HCT116 (cell line): Measurements from ENCODE around the gene CAMK2D. TPM values are rescaled to one million over a fixed set of nuclear protein-coding genes. Genes with fewer than 3 reads are reported as not detected.

Experiments used
- ATAC-seq: fragments of 200-7000 bp; cut with Tn5 transposase; 2 replicates; pipeline ENCODE4 v1.9.1; 2020; ENCODE audit warnings: mild to moderate bottlenecking, moderate library complexity
- BruUV-seq: library from RNA; stranded (reverse); fragments of 400-500 nt; replicated peaks from 2 replicates; lab custom pipeline; 2021; lab: Mats Ljungman, UMichigan
- CTCF ChIA-PET: fragments of 300-600 bp; sonication (Branson Sonifier 250); formaldehyde crosslinking; loops from one replicate; lab custom pipeline; 2021; ENCODE audit warnings: antibody characterized with exemption; lab: Charles Lee
- POLR2A ChIA-PET: fragments of 300-600, 350-600 bp; sonication (Branson Sonifier 250); formaldehyde crosslinking; loops from one replicate; lab custom pipeline; 2021; ENCODE audit warnings: antibody characterized with exemption; lab: Charles Lee
- RAD21 ChIA-PET, 2 experiments: fragments of 300-600 bp; sonication (Branson Sonifier 250); formaldehyde crosslinking; loops; one replicate each; lab custom pipeline; 2023; ENCODE audit warnings: low total read pairs in 2 of 2; ENCODE audit not compliant: uncharacterized antibody in 2 of 2, unreplicated experiment in 2 of 2, low non-redundant PET in 1 of 2; lab: Charles Lee
- DNase-seq: peaks from one replicate; pipeline ENCODE4 v3.0.0-alpha.2; 2010; ENCODE audit warnings: low read depth, low spot score
- H2AFZ ChIP-seq: fragments of 200-600 bp; shearing (Covaris generic), sonication (generic); 2 replicates; pipeline ENCODE4 v1.6.1; 2017; ENCODE audit warnings: low read depth, mixed run types, mixed read lengths, antibody characterized with exemption, low read length; ENCODE audit not compliant: poor library complexity, severe bottlenecking
- H3K27ac ChIP-seq: 2 replicates; pipeline ENCODE4 v1.5.1; 2012; ENCODE audit warnings: low read depth, low read length
- H3K27me3 ChIP-seq: fragments of 200-600 bp; sonication (generic); 2 replicates; pipeline ENCODE4 v1.6.1; 2016; ENCODE audit warnings: mixed run types, low read length, mixed read lengths; ENCODE audit not compliant: insufficient read depth
- H3K36me3 ChIP-seq, 2 experiments: fragments of 200-500 bp in 1 of 2; fragments of 200-600 bp in 1 of 2; sonication (Bioruptor generic) in 1 of 2; sonication (generic) in 1 of 2; 2 replicates each; pipeline versions ENCODE4 v1.5.1 to v1.6.1; 2014 to 2016; ENCODE audit warnings: low read length in 2 of 2, inconsistent platforms in 1 of 2, mixed read lengths in 1 of 2, mixed run types in 1 of 2; ENCODE audit not compliant: insufficient read depth in 2 of 2, control insufficient read depth in 1 of 2
- H3K4me1 ChIP-seq, 2 experiments: fragments of 200-600 bp in 1 of 2; sonication (generic) in 1 of 2; 2 replicates each; pipeline versions ENCODE4 v1.5.1 to v1.6.1; 2012 to 2017; ENCODE audit warnings: low read length in 2 of 2, inconsistent platforms in 1 of 2, mild to moderate bottlenecking in 1 of 2, mixed read lengths in 1 of 2, mixed run types in 1 of 2, moderate library complexity in 1 of 2; ENCODE audit not compliant: insufficient read depth in 2 of 2, control insufficient read depth in 1 of 2
- H3K4me2 ChIP-seq: fragments of 200-600 bp; sonication (generic); 2 replicates; pipeline ENCODE4 v1.6.1; 2017; ENCODE audit warnings: mixed run types, low read length, mixed read lengths
- H3K4me3 ChIP-seq, 2 experiments: fragments of 200-600 bp in 1 of 2; sonication (generic) in 1 of 2; replicated peaks in 1 of 2; 2 replicates each; pipeline ENCODE4 v1.5.1; 2011 to 2016; ENCODE audit warnings: low read length in 2 of 2, control low read depth in 1 of 2, low read depth in 1 of 2, mild to moderate bottlenecking in 1 of 2, mixed read lengths in 1 of 2, mixed run types in 1 of 2
- H3K79me2 ChIP-seq: fragments of 200-600 bp; sonication (generic); 2 replicates; pipeline ENCODE4 v1.6.1; 2017; ENCODE audit warnings: mild to moderate bottlenecking, mixed run types, low read length, moderate library complexity, mixed read lengths; ENCODE audit not compliant: insufficient read depth
- H3K9ac ChIP-seq: fragments of 200-600 bp; sonication (generic); 2 replicates; pipeline ENCODE4 v1.6.1; 2016; ENCODE audit warnings: low read length, mixed read lengths
- H3K9me2 ChIP-seq: fragments of 200-600 bp; sonication (generic), shearing (Covaris generic); 2 replicates; pipeline ENCODE4 v1.6.1; 2017; ENCODE audit warnings: mixed run types, mild to moderate bottlenecking, moderate library complexity; ENCODE audit not compliant: insufficient read depth
- H3K9me3 ChIP-seq, 2 experiments: fragments of 200-500 bp in 1 of 2; fragments of 200-600 bp in 1 of 2; sonication (Bioruptor generic) in 1 of 2; sonication (generic) in 1 of 2; 2 replicates each; pipeline ENCODE4 v1.6.1; 2014 to 2017; ENCODE audit warnings: low read length in 2 of 2, mixed read lengths in 2 of 2, inconsistent platforms in 1 of 2, low read depth in 1 of 2, mild to moderate bottlenecking in 1 of 2, mixed run types in 1 of 2, moderate library complexity in 1 of 2; ENCODE audit not compliant: control insufficient read depth in 1 of 2, insufficient read depth in 1 of 2
- H4K20me1 ChIP-seq: fragments of 200-600 bp; sonication (generic), shearing (Covaris generic); 2 replicates; pipeline ENCODE4 v1.6.1; 2017; ENCODE audit warnings: mixed run types, mild to moderate bottlenecking, moderate library complexity; ENCODE audit not compliant: insufficient read depth
- CBX3 ChIP-seq: IDR thresholded peaks from 2 replicates; pipeline ENCODE4 v1.6.1; 2012; ENCODE audit warnings: low read depth
- CEBPB ChIP-seq: IDR thresholded peaks from 2 replicates; pipeline ENCODE4 v1.6.1; 2012; ENCODE audit warnings: low read depth
- EGR1 ChIP-seq: IDR thresholded peaks from 2 replicates; pipeline ENCODE4 v1.6.1; 2012; ENCODE audit warnings: low read depth
- ELF1 ChIP-seq: IDR thresholded peaks from 2 replicates; pipeline ENCODE4 v1.6.1; 2012; ENCODE audit warnings: low read depth, borderline replicate concordance
- EZH2 ChIP-seq: fragments of 200-600 bp; sonication (generic); IDR thresholded peaks from 2 replicates; pipeline ENCODE4 v1.6.1; 2017; ENCODE audit warnings: antibody characterized with exemption, mixed run types
- EZH2phosphoT487 ChIP-seq: fragments of 200-600 bp; IDR thresholded peaks from 2 replicates; pipeline ENCODE4 v1.6.1; 2018; ENCODE audit warnings: antibody characterized with exemption, borderline replicate concordance
- JUND ChIP-seq: IDR thresholded peaks from 2 replicates; pipeline ENCODE4 v1.6.1; 2012
- POLR2A ChIP-seq: IDR thresholded peaks from 2 replicates; pipeline ENCODE4 v1.7.0; 2011; ENCODE audit warnings: borderline replicate concordance; ENCODE audit not compliant: insufficient read depth, insufficient read length; ENCODE audit errors: extremely low read depth
- POLR2AphosphoS5 ChIP-seq: IDR thresholded peaks from 2 replicates; pipeline ENCODE4 v1.6.1; 2011; ENCODE audit warnings: mild to moderate bottlenecking, low read depth, low read length, moderate library complexity
- RAD21 ChIP-seq: IDR thresholded peaks from 2 replicates; pipeline ENCODE4 v1.6.1; 2012; ENCODE audit warnings: low read depth, mild to moderate bottlenecking
- SIN3A ChIP-seq: IDR thresholded peaks from 2 replicates; pipeline ENCODE4 v1.6.1; 2012; ENCODE audit warnings: low read depth
- SP1 ChIP-seq: IDR thresholded peaks from 2 replicates; pipeline ENCODE4 v1.6.1; 2012; ENCODE audit warnings: low read depth
- SRF ChIP-seq: IDR thresholded peaks from 2 replicates; pipeline ENCODE4 v1.6.1; 2012; ENCODE audit warnings: low read depth
- TCF7L2 ChIP-seq: IDR thresholded peaks from 2 replicates; pipeline ENCODE4 v1.7.0; 2011; ENCODE audit warnings: borderline replicate concordance, inconsistent platforms; ENCODE audit not compliant: insufficient read depth, insufficient read length; ENCODE audit errors: extremely low read depth
- YY1 ChIP-seq: IDR thresholded peaks from 2 replicates; pipeline ENCODE4 v1.6.1; 2011; ENCODE audit warnings: low read length, low read depth, moderate library complexity, mild to moderate bottlenecking; ENCODE audit not compliant: insufficient replicate concordance; ENCODE audit errors: extremely low read depth
- ZFX ChIP-seq: fragments of 450-650 bp; IDR thresholded peaks from 2 replicates; pipeline ENCODE4 v1.6.1; 2017
- ZNF274 ChIP-seq: fragments of 200-500 bp; sonication (Bioruptor generic); IDR thresholded peaks from 2 replicates; pipeline ENCODE4 v1.6.1; 2014; ENCODE audit warnings: mild to moderate bottlenecking, low read depth, low read length, inconsistent platforms
- intact Hi-C: fragments of 100-400 bp; cut with micrococcal nuclease; formaldehyde crosslinking; loops from 2 replicates; pipeline ENCODE4 v1.10.0; 2022
- total RNA-seq: library from RNA; stranded (reverse); gene quantifications from one replicate; pipeline ENCODE4 v1.2.1, GENCODE V29; 2021; ENCODE audit not compliant: unreplicated experiment
- TF ChIP-seq, protein P1 (sequence below): IDR thresholded peaks from 2 replicates; pipeline ENCODE4 v1.6.1; 2011; ENCODE audit warnings: mild to moderate bottlenecking, low read length, moderate library complexity; ENCODE audit not compliant: insufficient replicate concordance; ENCODE audit errors: extremely low read depth
- TF ChIP-seq, protein P2 (sequence below): IDR thresholded peaks from 2 replicates; pipeline ENCODE4 v1.6.1; 2012
- TF ChIP-seq, protein P3 (sequence below): IDR thresholded peaks from 2 replicates; pipeline ENCODE4 v1.6.1; 2012; ENCODE audit warnings: low read depth

CAMK2D gene
- total RNA-seq, 1 experiment from 2014 or later: 67.0 TPM

DNA sequence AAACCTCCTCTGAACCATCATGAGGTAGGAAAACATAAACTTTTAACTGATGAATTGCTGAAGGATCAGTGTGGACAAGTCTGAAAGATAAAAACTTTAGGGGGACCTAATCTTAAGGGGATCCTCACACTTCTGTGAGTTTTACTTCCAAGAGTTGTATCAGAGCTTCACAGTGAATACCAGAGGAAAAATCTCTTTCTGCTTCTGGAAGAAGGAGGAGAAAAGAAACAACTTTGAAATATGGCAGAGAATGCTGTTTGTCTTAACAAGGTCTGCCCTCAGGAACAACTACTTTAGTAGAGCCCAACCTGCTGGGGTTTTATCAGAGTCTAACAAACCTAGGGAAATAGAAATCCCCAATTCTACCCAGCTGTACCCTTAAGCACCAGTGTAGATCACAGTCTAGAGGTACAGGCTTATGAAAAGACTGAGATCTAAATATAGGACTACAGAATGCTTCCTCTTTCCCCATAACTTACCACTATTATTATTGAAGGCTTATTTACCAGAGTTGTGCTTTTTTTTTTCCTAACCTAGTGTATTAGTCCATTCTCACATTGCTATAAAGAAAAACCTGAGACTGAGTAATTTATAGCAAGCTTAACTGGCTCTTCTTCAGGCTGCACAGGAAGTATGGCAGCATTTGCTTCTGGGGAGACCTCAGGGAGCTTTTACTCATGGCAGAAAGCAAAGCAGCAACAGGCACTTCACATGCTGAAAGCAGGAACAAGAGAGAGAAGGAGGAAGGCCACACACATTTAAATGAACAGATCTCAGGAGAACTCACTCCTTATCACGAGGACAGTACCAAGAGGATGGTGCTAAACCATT is 167.9 kb downstream of the CAMK2D start:
- Histone ChIP-seq H3K9ac (no peak overlapping the region), H4K20me1 (no peaks in the 10 kb centered on the region), H2AFZ (no peak overlapping the region), H3K27ac (no peak overlapping the region), H3K4me1 (peaks cover 0 to 3% of the 10 kb centered on the region in 2 experiments; a peak in 1 of 4 replicates), H3K9me3 (no peaks in the 10 kb centered on the region), H3K79me2 (no peaks in the 10 kb centered on the region), H3K9me2 (no peaks in the 10 kb centered on the region), H3K36me3 (no peaks in the 10 kb centered on the region), H3K4me2 (no peak overlapping the region), H3K4me3 (no peak overlapping the region), H3K27me3 (no peaks in the 10 kb centered on the region)
- DNase-seq: no peak
- TF ChIP-seq SRF: no peak
- TF ChIP-seq ZFX: no peak
- TF ChIP-seq, protein P1, sequence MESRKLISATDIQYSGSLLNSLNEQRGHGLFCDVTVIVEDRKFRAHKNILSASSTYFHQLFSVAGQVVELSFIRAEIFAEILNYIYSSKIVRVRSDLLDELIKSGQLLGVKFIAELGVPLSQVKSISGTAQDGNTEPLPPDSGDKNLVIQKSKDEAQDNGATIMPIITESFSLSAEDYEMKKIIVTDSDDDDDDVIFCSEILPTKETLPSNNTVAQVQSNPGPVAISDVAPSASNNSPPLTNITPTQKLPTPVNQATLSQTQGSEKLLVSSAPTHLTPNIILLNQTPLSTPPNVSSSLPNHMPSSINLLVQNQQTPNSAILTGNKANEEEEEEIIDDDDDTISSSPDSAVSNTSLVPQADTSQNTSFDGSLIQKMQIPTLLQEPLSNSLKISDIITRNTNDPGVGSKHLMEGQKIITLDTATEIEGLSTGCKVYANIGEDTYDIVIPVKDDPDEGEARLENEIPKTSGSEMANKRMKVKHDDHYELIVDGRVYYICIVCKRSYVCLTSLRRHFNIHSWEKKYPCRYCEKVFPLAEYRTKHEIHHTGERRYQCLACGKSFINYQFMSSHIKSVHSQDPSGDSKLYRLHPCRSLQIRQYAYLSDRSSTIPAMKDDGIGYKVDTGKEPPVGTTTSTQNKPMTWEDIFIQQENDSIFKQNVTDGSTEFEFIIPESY: no peak
- no peak for TF ChIP-seq EZH2phosphoT487
- TF ChIP-seq, protein P2, sequence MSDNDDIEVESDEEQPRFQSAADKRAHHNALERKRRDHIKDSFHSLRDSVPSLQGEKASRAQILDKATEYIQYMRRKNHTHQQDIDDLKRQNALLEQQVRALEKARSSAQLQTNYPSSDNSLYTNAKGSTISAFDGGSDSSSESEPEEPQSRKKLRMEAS: no peak
- no peak for TF ChIP-seq ZNF274
- TF ChIP-seq, protein P3, sequence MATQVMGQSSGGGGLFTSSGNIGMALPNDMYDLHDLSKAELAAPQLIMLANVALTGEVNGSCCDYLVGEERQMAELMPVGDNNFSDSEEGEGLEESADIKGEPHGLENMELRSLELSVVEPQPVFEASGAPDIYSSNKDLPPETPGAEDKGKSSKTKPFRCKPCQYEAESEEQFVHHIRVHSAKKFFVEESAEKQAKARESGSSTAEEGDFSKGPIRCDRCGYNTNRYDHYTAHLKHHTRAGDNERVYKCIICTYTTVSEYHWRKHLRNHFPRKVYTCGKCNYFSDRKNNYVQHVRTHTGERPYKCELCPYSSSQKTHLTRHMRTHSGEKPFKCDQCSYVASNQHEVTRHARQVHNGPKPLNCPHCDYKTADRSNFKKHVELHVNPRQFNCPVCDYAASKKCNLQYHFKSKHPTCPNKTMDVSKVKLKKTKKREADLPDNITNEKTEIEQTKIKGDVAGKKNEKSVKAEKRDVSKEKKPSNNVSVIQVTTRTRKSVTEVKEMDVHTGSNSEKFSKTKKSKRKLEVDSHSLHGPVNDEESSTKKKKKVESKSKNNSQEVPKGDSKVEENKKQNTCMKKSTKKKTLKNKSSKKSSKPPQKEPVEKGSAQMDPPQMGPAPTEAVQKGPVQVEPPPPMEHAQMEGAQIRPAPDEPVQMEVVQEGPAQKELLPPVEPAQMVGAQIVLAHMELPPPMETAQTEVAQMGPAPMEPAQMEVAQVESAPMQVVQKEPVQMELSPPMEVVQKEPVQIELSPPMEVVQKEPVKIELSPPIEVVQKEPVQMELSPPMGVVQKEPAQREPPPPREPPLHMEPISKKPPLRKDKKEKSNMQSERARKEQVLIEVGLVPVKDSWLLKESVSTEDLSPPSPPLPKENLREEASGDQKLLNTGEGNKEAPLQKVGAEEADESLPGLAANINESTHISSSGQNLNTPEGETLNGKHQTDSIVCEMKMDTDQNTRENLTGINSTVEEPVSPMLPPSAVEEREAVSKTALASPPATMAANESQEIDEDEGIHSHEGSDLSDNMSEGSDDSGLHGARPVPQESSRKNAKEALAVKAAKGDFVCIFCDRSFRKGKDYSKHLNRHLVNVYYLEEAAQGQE: no peak
- no peak for TF ChIP-seq SIN3A
- no peak for TF ChIP-seq POLR2A
- no peak for TF ChIP-seq JUND
- TF ChIP-seq EZH2: no peak
- TF ChIP-seq EGR1: no peak
- no peak for TF ChIP-seq CBX3
- TF ChIP-seq TCF7L2: no peak
- no peak for TF ChIP-seq CEBPB
- TF ChIP-seq ELF1: no peak
- no peak for TF ChIP-seq YY1
- TF ChIP-seq RAD21: no peak
- no peak for TF ChIP-seq POLR2AphosphoS5
- no peak for TF ChIP-seq SP1
- ChIA-PET POLR2A (no interaction called here), RAD21 (no interaction called here), CTCF (no interaction called here)
- no TSS peak for BruUV-seq
- intact Hi-C loops: no loop called here
- ATAC-seq: no peak
